ENCODE measurements around the gene CDK17. TPM values are rescaled to one million over a fixed set of nuclear protein-coding genes. Genes with fewer than 3 reads are reported as not detected.
"Not testable (repeated sequence)": the region's sequence is repeated elsewhere in the genome, so short reads cannot be mapped to it uniquely, and the experiment has no call there.

The CDK17 gene
- total RNA-seq, 2 donors from 2014 or later, result 36.2 to 39.9 TPM

GRCh38 chr12:96352161-96352835 lies 47.9 kb downstream of the CDK17 start:
- no peak for TF ChIP-seq CTCF (conservative IDR thresholded peaks at IDR 0.05)
- no peak overlapping the region for H3K4me3 ChIP-seq (ENCODE audit: low read length)
- Mint-ChIP-seq H3K4me1 (peaks cover 14% of the 10 kb centered on the region), H3K9me3 (no peaks in the 10 kb centered on the region), H3K4me3 (no peak overlapping the region), H3K36me3 (ENCODE audit: low read depth) (no peaks in the 10 kb centered on the region), H3K27ac (no peak overlapping the region), H3K27me3 (ENCODE audit: insufficient read depth) (no peaks in the 10 kb centered on the region)
- H3K9ac ChIP-seq (ENCODE audit: extremely low read depth, low read length, poor library complexity, severe bottlenecking), result no peak overlapping the region
- no peaks in the 10 kb centered on the region for H3K4me1 ChIP-seq (ENCODE audit: control insufficient read depth, insufficient read depth, low read length)
- H3K27me3 ChIP-seq (ENCODE audit: control insufficient read depth, insufficient read depth, low read length, poor library complexity, severe bottlenecking), result no peaks in the 10 kb centered on the region
- no peaks in the 10 kb centered on the region for H3K9me3 ChIP-seq (ENCODE audit: control insufficient read depth, low read length)
- no peaks in the 10 kb centered on the region for H3K36me3 ChIP-seq (ENCODE audit: control insufficient read depth, insufficient read depth, low read length)
- 89 to 90% methylated on average over 3 of the region's 3 CpGs for WGBS, 2 experiments (ENCODE audit: insufficient coverage in 1 of 2, insufficient read length in 1 of 2)
- DNase-seq, result no peak
- H3K27ac ChIP-seq (ENCODE audit: low read depth, low read length), result no peak overlapping the region

GRCh38 chr12:96350982-96351381 lies 49.3 kb downstream of the CDK17 start:
- H3K27me3 ChIP-seq (ENCODE audit: control insufficient read depth, insufficient read depth, low read length, poor library complexity, severe bottlenecking), result no peaks in the 10 kb centered on the region
- H3K9me3 ChIP-seq (ENCODE audit: control insufficient read depth, low read length), result peaks cover under 1% of the 10 kb centered on the region
- TF ChIP-seq CTCF (conservative IDR thresholded peaks at IDR 0.05), result no peak
- Mint-ChIP-seq H3K36me3 (ENCODE audit: low read depth) (no peaks in the 10 kb centered on the region), H3K9me3 (peaks cover under 1% of the 10 kb centered on the region), H3K27me3 (ENCODE audit: insufficient read depth) (no peaks in the 10 kb centered on the region), H3K27ac (no peak overlapping the region), H3K4me3 (no peak overlapping the region), H3K4me1 (peaks cover 14% of the 10 kb centered on the region)
- H3K4me1 ChIP-seq (ENCODE audit: control insufficient read depth, insufficient read depth, low read length), result no peaks in the 10 kb centered on the region
- no peak overlapping the region for H3K27ac ChIP-seq (ENCODE audit: low read depth, low read length)
- no peak overlapping the region for H3K9ac ChIP-seq (ENCODE audit: extremely low read depth, low read length, poor library complexity, severe bottlenecking)
- H3K36me3 ChIP-seq (ENCODE audit: control insufficient read depth, insufficient read depth, low read length), result no peaks in the 10 kb centered on the region
- H3K4me3 ChIP-seq (ENCODE audit: low read length), result no peak overlapping the region
- DNase-seq, result no peak
- 100% methylated on average over 1 of the region's 1 CpG for WGBS, 2 experiments (ENCODE audit: insufficient coverage in 1 of 2, insufficient read length in 1 of 2)

- H3K9me3 ChIP-seq (ENCODE audit: control insufficient read depth, low read length), result peaks cover 30% of the 10 kb centered on the region
- Mint-ChIP-seq H3K4me3 (no peak overlapping the region), H3K27me3 (ENCODE audit: insufficient read depth) (no peaks in the 10 kb centered on the region), H3K4me1 (peaks cover 4% of the 10 kb centered on the region), H3K9me3 (peaks cover 26% of the 10 kb centered on the region), H3K27ac (no peak overlapping the region), H3K36me3 (ENCODE audit: low read depth) (peaks cover 22% of the 10 kb centered on the region)
- no peaks in the 10 kb centered on the region for H3K4me1 ChIP-seq (ENCODE audit: control insufficient read depth, insufficient read depth, low read length)
- H3K27ac ChIP-seq (ENCODE audit: low read depth, low read length), result no peak overlapping the region
- no peaks in the 10 kb centered on the region for H3K27me3 ChIP-seq (ENCODE audit: control insufficient read depth, insufficient read depth, low read length, poor library complexity, severe bottlenecking)
- no peak for TF ChIP-seq CTCF (conservative IDR thresholded peaks at IDR 0.05)
- 83% methylated on average over 2 to 5 of the region's 5 CpGs for WGBS, 2 experiments (ENCODE audit: insufficient coverage in 1 of 2, insufficient read length in 1 of 2)
- H3K9ac ChIP-seq (ENCODE audit: extremely low read depth, low read length, poor library complexity, severe bottlenecking), result no peak overlapping the region
- no peak overlapping the region for H3K4me3 ChIP-seq (ENCODE audit: low read length)
- peaks cover 8% of the 10 kb centered on the region for H3K36me3 ChIP-seq (ENCODE audit: control insufficient read depth, insufficient read depth, low read length)
- DNase-seq, result peak; percentile 52
These were observed 53.0 kb downstream of the CDK17 start for GRCh38 chr12:96347130-96347699.

- not testable (repeated sequence) for H3K27ac ChIP-seq (ENCODE audit: low read depth, low read length); H3K36me3 ChIP-seq (ENCODE audit: control insufficient read depth, insufficient read depth, low read length); H3K4me3 Mint-ChIP-seq; H3K27me3 Mint-ChIP-seq (ENCODE audit: insufficient read depth); H3K4me1 Mint-ChIP-seq; H3K27ac Mint-ChIP-seq; DNase-seq; H3K4me3 ChIP-seq (ENCODE audit: low read length); H3K27me3 ChIP-seq (ENCODE audit: control insufficient read depth, insufficient read depth, low read length, poor library complexity, severe bottlenecking); H3K9ac ChIP-seq (ENCODE audit: extremely low read depth, low read length, poor library complexity, severe bottlenecking); H3K4me1 ChIP-seq (ENCODE audit: control insufficient read depth, insufficient read depth, low read length)
- WGBS, 2 experiments (ENCODE audit: insufficient coverage in 1 of 2, insufficient read length in 1 of 2), result 90 to 97% methylated on average over 2 to 3 of the region's 4 CpGs
- Mint-ChIP-seq H3K9me3 (peaks cover 26% of the 10 kb centered on the region), H3K36me3 (ENCODE audit: low read depth) (peaks cover 22% of the 10 kb centered on the region)
- H3K9me3 ChIP-seq (ENCODE audit: control insufficient read depth, low read length), result peaks cover 30% of the 10 kb centered on the region
These were observed 53.5 kb downstream of the CDK17 start for GRCh38 chr12:96346716-96347115.

All from endodermal cell (in vitro differentiated cells).